ENCODE results near the gene DBI. TPM values are rescaled to one million over a fixed set of nuclear protein-coding genes. Genes with fewer than 3 reads are reported as not detected.
A peak's percentile ranks its signal among the peaks of the same experiment; 100 is the strongest.

Gene DBI
- total and polyA plus RNA-seq, 2 donors (not counting 1 experiment from before 2014, with no cell fraction given) = 45.2 to 69.4 TPM

DNA sequence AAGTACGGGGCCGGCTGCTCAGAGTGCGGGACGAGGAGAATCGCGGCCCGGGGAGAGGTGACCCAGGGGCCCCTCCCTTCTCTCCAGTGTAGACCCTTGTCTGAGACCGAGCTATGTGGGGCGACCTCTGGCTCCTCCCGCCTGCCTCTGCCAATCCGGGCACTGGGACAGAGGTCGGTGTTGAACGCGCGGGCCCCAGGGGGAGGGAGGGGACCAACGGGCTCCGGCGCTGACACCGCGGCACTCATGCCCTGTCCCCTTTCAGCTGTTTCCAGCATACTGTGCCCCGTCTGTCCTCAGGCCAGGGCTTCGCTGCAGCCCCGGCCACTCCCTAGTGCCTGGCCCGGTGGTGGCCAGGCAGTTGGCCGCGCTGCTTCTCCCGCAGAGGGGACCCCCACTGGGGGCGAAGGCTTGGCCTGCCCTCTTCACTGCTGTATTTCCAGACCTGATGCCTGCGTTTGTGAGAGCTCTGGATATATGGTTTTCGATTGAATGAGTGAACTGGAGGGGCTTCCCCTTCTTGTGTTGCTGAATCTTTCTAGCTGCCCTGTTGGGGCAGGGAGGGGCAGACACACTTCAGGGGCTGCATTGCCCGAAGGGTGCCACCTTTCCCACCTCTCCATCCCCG lies 809 bp downstream of the DBI start:
- peaks cover 5 to 42% of the 10 kb centered on the region in 2 experiments for H3K36me3 ChIP-seq (replicated peaks in 1 of 2; ENCODE audit: control extremely low read depth in 1 of 2, control insufficient read depth in 1 of 2, extremely low read depth in 1 of 2, insufficient read depth in 2 of 2, low read length in 1 of 2)
- Mint-ChIP-seq H3K27ac (peak overlapping the region; percentile 92), H3K4me1 (peaks cover 51% of the 10 kb centered on the region), H3K4me3 (peak overlapping the region; percentile 99), H3K27me3 (no peaks in the 10 kb centered on the region), H3K9me3 (ENCODE audit: insufficient read depth) (peaks cover under 1% of the 10 kb centered on the region)
- no peak for TF ChIP-seq EZH2 (IDR thresholded peaks at IDR 0.05; ENCODE audit: borderline replicate concordance, insufficient read depth, low read depth, low read length, poor library complexity, severe bottlenecking)
- TF ChIP-seq, protein P1, sequence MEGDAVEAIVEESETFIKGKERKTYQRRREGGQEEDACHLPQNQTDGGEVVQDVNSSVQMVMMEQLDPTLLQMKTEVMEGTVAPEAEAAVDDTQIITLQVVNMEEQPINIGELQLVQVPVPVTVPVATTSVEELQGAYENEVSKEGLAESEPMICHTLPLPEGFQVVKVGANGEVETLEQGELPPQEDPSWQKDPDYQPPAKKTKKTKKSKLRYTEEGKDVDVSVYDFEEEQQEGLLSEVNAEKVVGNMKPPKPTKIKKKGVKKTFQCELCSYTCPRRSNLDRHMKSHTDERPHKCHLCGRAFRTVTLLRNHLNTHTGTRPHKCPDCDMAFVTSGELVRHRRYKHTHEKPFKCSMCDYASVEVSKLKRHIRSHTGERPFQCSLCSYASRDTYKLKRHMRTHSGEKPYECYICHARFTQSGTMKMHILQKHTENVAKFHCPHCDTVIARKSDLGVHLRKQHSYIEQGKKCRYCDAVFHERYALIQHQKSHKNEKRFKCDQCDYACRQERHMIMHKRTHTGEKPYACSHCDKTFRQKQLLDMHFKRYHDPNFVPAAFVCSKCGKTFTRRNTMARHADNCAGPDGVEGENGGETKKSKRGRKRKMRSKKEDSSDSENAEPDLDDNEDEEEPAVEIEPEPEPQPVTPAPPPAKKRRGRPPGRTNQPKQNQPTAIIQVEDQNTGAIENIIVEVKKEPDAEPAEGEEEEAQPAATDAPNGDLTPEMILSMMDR (IDR thresholded peaks at IDR 0.05) = no peak
- H3K27me3 ChIP-seq (replicated peaks in 1 of 4; ENCODE audit: control extremely low read depth in 1 of 4, control insufficient read depth in 3 of 4, insufficient read depth in 4 of 4, low read length in 3 of 4) = no peaks in the 10 kb centered on the region
- POLR2A ChIA-PET = interaction anchor here (0.5 kb wide), 1 partner anchor 14 kb away, joined by 4 read pairs; no protein-coding TSS in a partner anchor
- peak overlapping the region; percentile 95 for H3K4me2 ChIP-seq (replicated peaks; ENCODE audit: low read depth, low read length, poor library complexity, severe bottlenecking)
- peak; percentile 3 for ATAC-seq (ENCODE audit: low read depth)
- DNase-seq = no peak
- peaks cover 17% of the 10 kb centered on the region for H4K20me1 ChIP-seq (ENCODE audit: control insufficient read depth, insufficient read depth, low read length, poor library complexity, severe bottlenecking)
- H3K4me3 ChIP-seq (ENCODE audit: control extremely low read depth in 1 of 5, extremely low read depth in 1 of 5, insufficient read depth in 1 of 5, low read depth in 2 of 5, low read length in 4 of 5) = peak overlapping the region; percentile 61 to 100 (median 94)
- 5% methylated on average over 31 of the region's 32 CpGs for WGBS (ENCODE audit: insufficient coverage)
- peak overlapping the region; percentile 94 for H3K9ac ChIP-seq (ENCODE audit: low read length)
- H3K79me2 ChIP-seq (ENCODE audit: control insufficient read depth, insufficient read depth, low read length) = peaks cover 44% of the 10 kb centered on the region
- H2AFZ ChIP-seq (ENCODE audit: insufficient read depth, low read depth, low read length, poor library complexity, severe bottlenecking) = peak overlapping the region; percentile 89
- peaks cover 0 to 2% (median 0%) of the 10 kb centered on the region in 3 donors for H3K9me3 ChIP-seq (ENCODE audit: control extremely low read depth in 1 of 3, control insufficient read depth in 2 of 3, insufficient read depth in 1 of 3, low read length in 2 of 3)
- intact Hi-C loops (cut with micrococcal nuclease) = loop anchor here (2.0 to 5.0 kb wide), 3 partner anchors 145 to 885 kb away; partner anchors contain the start of genes RALB, STEAP3 and TMEM185B
- H3K27ac ChIP-seq (ENCODE audit: low read length in 2 of 2) = peak overlapping the region; percentile 84 to 91
- H3K4me1 ChIP-seq (ENCODE audit: control insufficient read depth in 2 of 2, insufficient read depth in 2 of 2, low read length in 2 of 2) = peaks cover 24 to 40% of the 10 kb centered on the region in 2 donors
- CTCF ChIA-PET = interaction anchor here (1.2 kb wide), 1 partner anchor 809 kb away, joined by 3 read pairs; no protein-coding TSS in a partner anchor

DNA sequence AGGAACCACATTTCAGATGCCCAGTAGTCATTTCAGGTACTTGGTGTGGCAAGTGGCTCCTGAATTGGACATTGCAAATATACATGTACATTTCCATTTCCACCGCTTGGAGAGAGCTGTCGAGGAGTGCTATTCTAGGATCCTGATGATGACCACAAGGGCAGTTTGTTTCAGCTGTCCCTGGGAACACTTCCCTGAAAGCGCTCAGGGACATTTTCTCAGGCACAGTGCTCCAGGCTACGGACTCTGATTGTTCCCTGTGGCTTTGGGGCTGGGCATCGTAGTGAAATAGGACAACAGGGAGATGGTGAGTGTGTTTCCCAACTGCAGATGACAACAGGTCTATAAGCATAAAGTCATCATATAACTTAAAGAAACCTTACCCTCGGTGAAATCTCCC lies 3.1 kb downstream of the DBI start:
- H3K9me3 Mint-ChIP-seq (ENCODE audit: insufficient read depth) = peaks cover 2% of the 10 kb centered on the region
- no peak overlapping the region for H3K27ac Mint-ChIP-seq
- no peak overlapping the region for H3K27ac ChIP-seq (ENCODE audit: low read length in 2 of 2)
- H3K36me3 ChIP-seq (replicated peaks in 1 of 2; ENCODE audit: control extremely low read depth in 1 of 2, control insufficient read depth in 1 of 2, extremely low read depth in 1 of 2, insufficient read depth in 2 of 2, low read length in 1 of 2) = peaks cover 7 to 53% of the 10 kb centered on the region in 2 experiments
- H3K79me2 ChIP-seq (ENCODE audit: control insufficient read depth, insufficient read depth, low read length) = peaks cover 36% of the 10 kb centered on the region
- ATAC-seq (ENCODE audit: low read depth) (no peak), DNase-seq (no peak)
- H3K4me3 Mint-ChIP-seq = no peak overlapping the region
- 95% methylated on average over 3 of the region's 6 CpGs for WGBS (ENCODE audit: insufficient coverage)
- H3K4me1 Mint-ChIP-seq = peaks cover 37% of the 10 kb centered on the region
- H3K4me3 ChIP-seq (ENCODE audit: control extremely low read depth in 1 of 5, extremely low read depth in 1 of 5, insufficient read depth in 1 of 5, low read depth in 2 of 5, low read length in 4 of 5) = no peak overlapping the region
- no peak overlapping the region for H3K4me2 ChIP-seq (replicated peaks; ENCODE audit: low read depth, low read length, poor library complexity, severe bottlenecking)
- intact Hi-C loops (cut with micrococcal nuclease) = loop anchor here (5.0 kb wide), 2 partner anchors 148 to 852 kb away; partner anchors contain the start of genes STEAP3 and TMEM185B
- ChIA-PET POLR2A (no interaction called here), CTCF (no interaction called here)
- TF ChIP-seq EZH2 (IDR thresholded peaks at IDR 0.05; ENCODE audit: borderline replicate concordance, insufficient read depth, low read depth, low read length, poor library complexity, severe bottlenecking) = no peak
- TF ChIP-seq, protein P1 (IDR thresholded peaks at IDR 0.05) = no peak
- H2AFZ ChIP-seq (ENCODE audit: insufficient read depth, low read depth, low read length, poor library complexity, severe bottlenecking) = no peak overlapping the region
- no peaks in the 10 kb centered on the region for H3K27me3 Mint-ChIP-seq
- H3K9ac ChIP-seq (ENCODE audit: low read length) = no peak overlapping the region
- peaks cover 0 to 16% (median 5%) of the 10 kb centered on the region in 3 donors for H3K9me3 ChIP-seq (ENCODE audit: control extremely low read depth in 1 of 3, control insufficient read depth in 2 of 3, insufficient read depth in 1 of 3, low read length in 2 of 3)
- peaks cover 21 to 31% of the 10 kb centered on the region in 2 donors for H3K4me1 ChIP-seq (ENCODE audit: control insufficient read depth in 2 of 2, insufficient read depth in 2 of 2, low read length in 2 of 2)
- H3K27me3 ChIP-seq (replicated peaks in 1 of 4; ENCODE audit: control extremely low read depth in 1 of 4, control insufficient read depth in 3 of 4, insufficient read depth in 4 of 4, low read length in 3 of 4) = no peaks in the 10 kb centered on the region
- H4K20me1 ChIP-seq (ENCODE audit: control insufficient read depth, insufficient read depth, low read length, poor library complexity, severe bottlenecking) = peaks cover 17% of the 10 kb centered on the region
